HepG2 (cell line): ENCODE results near the gene AGO4. TPM values are rescaled to one million over a fixed set of nuclear protein-coding genes. Genes with fewer than 3 reads are reported as not detected.

Experiments
- ATAC-seq: fragments of 200-7000 bp; cut with Tn5 transposase; 3 replicates; pipeline ENCODE4 v1.9.1; 2020; ENCODE audit warnings: mild to moderate bottlenecking, moderate library complexity
- BruUV-seq: library from RNA; stranded (reverse); fragments of 400-500 nt; replicated peaks from 2 replicates; lab custom pipeline; 2021; lab: Mats Ljungman, UMichigan
- CTCF ChIA-PET: fragments of 300-600 bp; formaldehyde crosslinking; extraction: SDS; loops from one replicate; lab custom pipeline; 2021; ENCODE audit warnings: low total read pairs, inconsistent platforms, low intra/inter-chr PET ratio; lab: Yijun Ruan, JAX
- POLR2A ChIA-PET: fragments of 350-600 bp; sonication (Branson Sonifier 250); formaldehyde crosslinking; loops from one replicate; lab custom pipeline; 2020; ENCODE audit warnings: antibody characterized with exemption, inconsistent platforms; lab: Yijun Ruan, JAX
- DNase-seq: peaks from one replicate; pipeline ENCODE4 v3.0.0-alpha.2; 2015; ENCODE audit warnings: low spot score
- FAIRE-seq: peaks from 3 replicates; lab custom pipeline; 2011; peaks lifted over from hg19 to GRCh38; lab: Jason Lieb, UNC
- H2AFZ ChIP-seq: one replicate; pipeline ENCODE4 v1.6.1; 2011; ENCODE audit warnings: low read length, inconsistent platforms
- H3K27ac ChIP-seq: fragments of 300-600 bp; 3 replicates; pipeline ENCODE4 v1.8.0; 2011; ENCODE audit warnings: mixed run types, mild to moderate bottlenecking, mixed read lengths, low read length, inconsistent platforms; ENCODE audit not compliant: insufficient read depth; ENCODE audit errors: extremely low read length
- H3K27me3 ChIP-seq, 2 experiments: fragments of 200-600 bp in 1 of 2; 2 replicates in 1 of 2; 3 replicates in 1 of 2; pipeline versions ENCODE4 v1.6.0 to v1.8.0; 2011; ENCODE audit warnings: low read length in 2 of 2, mild to moderate bottlenecking in 2 of 2, moderate library complexity in 2 of 2, inconsistent platforms in 1 of 2; ENCODE audit not compliant: insufficient read depth in 2 of 2, control insufficient read depth in 1 of 2
- H3K36me3 ChIP-seq, 2 experiments: fragments of 200-600 bp in 1 of 2; replicated peaks in 1 of 2; 2 replicates in 1 of 2; 3 replicates in 1 of 2; pipeline versions ENCODE4 v1.5.1 to v1.8.0; 2011; ENCODE audit warnings: low read length in 2 of 2, inconsistent platforms in 1 of 2; ENCODE audit not compliant: insufficient read depth in 2 of 2, control insufficient read depth in 1 of 2
- H3K4me1 ChIP-seq: 2 replicates; pipeline ENCODE4 v1.5.1; 2012; ENCODE audit warnings: low read length, inconsistent platforms; ENCODE audit not compliant: insufficient read depth
- H3K4me2 ChIP-seq: 2 replicates; pipeline ENCODE4 v1.6.0; 2011; ENCODE audit warnings: low read depth, low read length, inconsistent platforms
- H3K4me3 ChIP-seq, 3 experiments: fragments of 200-600 bp in 1 of 3; sonication (generic), shearing (Covaris generic) in 1 of 3; replicated peaks in 1 of 3; 2 replicates each; pipeline ENCODE4 v1.5.1; 2011 to 2016; ENCODE audit warnings: low read length in 3 of 3, inconsistent platforms in 2 of 3, low read depth in 2 of 3, mild to moderate bottlenecking in 2 of 3, control low read depth in 1 of 3, mixed read lengths in 1 of 3; ENCODE audit not compliant: insufficient read depth in 1 of 3
- H3K79me2 ChIP-seq: one replicate; pipeline ENCODE4 v1.6.1; 2011; ENCODE audit warnings: low read length, inconsistent platforms; ENCODE audit not compliant: insufficient read depth
- H3K9ac ChIP-seq: 2 replicates; pipeline ENCODE4 v1.6.0; 2011; ENCODE audit warnings: mild to moderate bottlenecking, low read depth, low read length, inconsistent platforms; ENCODE audit not compliant: insufficient read depth
- H3K9me3 ChIP-seq: 2 replicates; pipeline ENCODE4 v1.5.1; 2012; ENCODE audit warnings: mild to moderate bottlenecking, low read length
- H4K20me1 ChIP-seq: 2 replicates; pipeline ENCODE4 v1.6.0; 2011; ENCODE audit warnings: inconsistent platforms, mild to moderate bottlenecking, low read length, moderate library complexity; ENCODE audit not compliant: insufficient read depth
- DMAP1 ChIP-seq: IDR thresholded peaks from 2 replicates; pipeline ENCODE4 v1.6.1; 2016
- IKZF1 ChIP-seq: fragments of 450-650 bp; IDR thresholded peaks from 2 replicates; pipeline ENCODE4 v1.7.1; 2016
- KAT2B ChIP-seq: fragments of 150-350 bp; IDR thresholded peaks from 2 replicates; pipeline ENCODE4 v1.6.1; 2014; ENCODE audit warnings: low read depth, low read length, borderline replicate concordance
- ZNF24 ChIP-seq: fragments of 450-650 bp; IDR thresholded peaks from 2 replicates; pipeline ENCODE4 v1.6.1; 2017; ENCODE audit warnings: antibody characterized with exemption, mild to moderate bottlenecking
- ZNF891 ChIP-seq: sonication (generic); formaldehyde crosslinking; IDR thresholded peaks from 2 replicates; pipeline ENCODE4 v1.5.0; 2020; ENCODE audit warnings: mild to moderate bottlenecking, missing genetic modification reagents
- ZSCAN29 ChIP-seq: sonication (generic); formaldehyde crosslinking; conservative IDR thresholded peaks from 2 replicates; pipeline ENCODE4 v1.4.0; 2020; ENCODE audit warnings: mild to moderate bottlenecking, missing genetic modification reagents
- WGBS: methylation state at CpG from one replicate; pipeline ENCODE4 v1.1.6; 2017; ENCODE audit warnings: low lambda C conversion rate; 5-methylcytosine and 5-hydroxymethylcytosine counted together
- in situ Hi-C: cut with HindIII; loops from 2 replicates; pipeline ENCODE4 v1.10.0; 2017; ENCODE audit warnings: low pct_unique_long_range_greater_than_20kb; ENCODE audit not compliant: extremely low pct_ligation_motif_present
- intact Hi-C: fragments of 100-400 bp; cut with micrococcal nuclease; formaldehyde crosslinking; loops from one replicate; pipeline ENCODE4 v1.10.0; 2022; ENCODE audit not compliant: unreplicated experiment
- polyA plus RNA-seq, 8 experiments: library from polyadenylated mRNA; depleted of rRNA in 3 of 8; stranded (reverse) in 7 of 8; unstranded in 1 of 8; fragments of >200 nt; fragmentation: Illumina TruSeq in 4 of 8; extraction: Trizol in 4 of 8; gene quantifications; 2 replicates each; pipeline versions ENCODE4 v1.2.1 to v1.2.3, GENCODE V29; 2011 to 2016; ENCODE audit warnings: low read depth in 4 of 8, missing spikeins in 1 of 8, mixed read lengths in 1 of 8; ENCODE audit not compliant: insufficient read depth in 1 of 8
- total RNA-seq, 5 experiments: library from RNA; depleted of rRNA; stranded (reverse); fragments of >200 nt; fragmentation: Illumina TruSeq; extraction: Trizol; gene quantifications; 2 replicates each; pipeline ENCODE4 v1.2.3, GENCODE V29; 2016; ENCODE audit warnings: low read depth in 1 of 5
- TF ChIP-seq, protein P1 (sequence below): sonication (generic); formaldehyde crosslinking; IDR thresholded peaks from 2 replicates; pipeline ENCODE4 v1.4.0; 2020; ENCODE audit warnings: missing genetic modification reagents, mild to moderate bottlenecking, borderline replicate concordance

Gene AGO4
- total and polyA plus RNA-seq, 2 of the 13 experiments (the other 11 are each of a cell fraction or from before 2014, with no cell fraction given): 6.0 to 13.8 TPM

- no peak for FAIRE-seq
Observed at GRCh38 chr1:35850716-35851115, 42.9 kb downstream of the AGO4 start.

DNA sequence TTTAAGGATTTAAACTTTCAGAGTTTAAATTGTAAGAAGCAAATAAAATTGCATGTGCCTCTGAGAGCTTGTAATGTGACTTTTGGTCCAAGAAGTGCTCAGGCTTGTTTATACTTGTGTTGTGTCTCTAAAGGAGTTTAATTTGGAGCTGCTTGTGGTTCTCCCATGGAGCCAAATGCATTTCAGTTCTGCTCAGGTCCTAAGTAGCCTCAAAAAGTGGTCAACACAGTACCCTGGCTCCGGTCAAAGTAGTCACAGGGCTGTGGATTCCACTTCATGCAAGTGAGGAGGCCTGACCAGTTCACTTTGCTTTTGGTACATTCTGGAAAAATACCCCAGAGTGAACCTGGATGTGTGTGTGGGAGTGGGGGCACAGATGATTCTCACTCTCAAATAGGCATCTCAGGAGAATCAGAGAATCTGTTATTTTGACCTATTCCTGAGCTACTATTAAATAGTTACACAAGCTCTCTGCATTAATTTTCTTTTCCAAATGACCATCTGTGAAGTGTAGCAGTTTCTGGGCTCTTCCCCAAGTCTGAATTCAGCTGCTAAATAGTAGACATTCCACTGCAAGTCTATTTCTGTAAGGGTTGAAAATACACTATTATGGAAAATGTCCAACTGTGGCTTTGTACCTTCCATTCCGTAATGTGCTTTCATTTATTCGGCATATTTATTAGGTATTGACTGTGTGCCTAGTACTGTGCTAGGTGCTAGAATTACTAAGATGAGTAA lies 43.5 kb downstream of the AGO4 start:
- H3K9me3 ChIP-seq: no peaks in the 10 kb centered on the region
- ATAC-seq (no peak), DNase-seq (no peak), FAIRE-seq (no peak)
- H2AFZ ChIP-seq: no peak overlapping the region
- H3K27ac ChIP-seq: no peak overlapping the region
- peaks cover 4 to 14% of the 10 kb centered on the region in 2 experiments for H3K36me3 ChIP-seq
- intact Hi-C loops (no loop called here), in situ Hi-C loops (no loop called here)
- no peak overlapping the region for H3K4me2 ChIP-seq
- BruUV-seq: no TSS peak
- H3K79me2 ChIP-seq: no peaks in the 10 kb centered on the region
- no peak overlapping the region for H3K9ac ChIP-seq
- CTCF ChIA-PET: no interaction called here
- no peaks in the 10 kb centered on the region for H3K4me1 ChIP-seq
- TF ChIP-seq ZNF891 (CRISPR knock-in tag): no peak
- TF ChIP-seq IKZF1: no peak
- no peak for TF ChIP-seq KAT2B
- TF ChIP-seq, protein P1, sequence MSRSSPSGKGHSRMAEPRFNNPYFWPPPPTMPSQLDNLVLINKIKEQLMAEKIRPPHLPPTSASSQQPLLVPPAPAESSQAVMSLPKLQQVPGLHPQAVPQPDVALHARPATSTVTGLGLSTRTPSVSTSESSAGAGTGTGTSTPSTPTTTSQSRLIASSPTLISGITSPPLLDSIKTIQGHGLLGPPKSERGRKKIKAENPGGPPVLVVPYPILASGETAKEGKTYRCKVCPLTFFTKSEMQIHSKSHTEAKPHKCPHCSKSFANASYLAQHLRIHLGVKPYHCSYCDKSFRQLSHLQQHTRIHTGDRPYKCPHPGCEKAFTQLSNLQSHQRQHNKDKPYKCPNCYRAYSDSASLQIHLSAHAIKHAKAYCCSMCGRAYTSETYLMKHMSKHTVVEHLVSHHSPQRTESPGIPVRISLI (CRISPR knock-in tag): no peak
- TF ChIP-seq DMAP1 (CRISPR knock-in tag): no peak
- no peak for TF ChIP-seq ZNF24
- no peak overlapping the region for H3K4me3 ChIP-seq
- POLR2A ChIA-PET: no interaction called here
- WGBS: 94% methylated on average over 3 of the region's 3 CpGs
- no peaks in the 10 kb centered on the region; the same call in 1 of the 2 replicates for H4K20me1 ChIP-seq
- H3K27me3 ChIP-seq: no peaks in the 10 kb centered on the region

More at GRCh38 chr1:35850716-35851115, 42.9 kb downstream of the AGO4 start:
- in situ Hi-C loops (no loop called here), intact Hi-C loops (no loop called here)
- no peaks in the 10 kb centered on the region for H3K9me3 ChIP-seq
- no peaks in the 10 kb centered on the region for H3K27me3 ChIP-seq
- DNase-seq (no peak), ATAC-seq (no peak)
- no peak overlapping the region for H3K9ac ChIP-seq
- no peak overlapping the region for H3K4me2 ChIP-seq
- no peaks in the 10 kb centered on the region for H3K79me2 ChIP-seq
- 86% methylated on average over 5 of the region's 5 CpGs for WGBS
- no peak overlapping the region for H3K27ac ChIP-seq
- no peak overlapping the region for H3K4me3 ChIP-seq
- H3K4me1 ChIP-seq: no peaks in the 10 kb centered on the region
- H4K20me1 ChIP-seq: no peaks in the 10 kb centered on the region; the same call in 1 of the 2 replicates
- no peak overlapping the region for H2AFZ ChIP-seq
- TF ChIP-seq ZSCAN29 (CRISPR knock-in tag): no peak
- ChIA-PET CTCF (no interaction called here), POLR2A (no interaction called here)
- no TSS peak for BruUV-seq
- H3K36me3 ChIP-seq: peaks cover 3 to 16% of the 10 kb centered on the region in 2 experiments
